LoVo (cell line): ENCODE data around the gene GTSE1.
"Not testable (repeated sequence)": the region's sequence is repeated elsewhere in the genome, so short reads cannot be mapped to it uniquely, and the experiment has no call there.

Experiments used
- DNase-seq: peaks from one replicate; pipeline ENCODE4 v3.0.0-alpha.2; 2016; ENCODE audit warnings: low spot score

The GTSE1 gene, protein sequence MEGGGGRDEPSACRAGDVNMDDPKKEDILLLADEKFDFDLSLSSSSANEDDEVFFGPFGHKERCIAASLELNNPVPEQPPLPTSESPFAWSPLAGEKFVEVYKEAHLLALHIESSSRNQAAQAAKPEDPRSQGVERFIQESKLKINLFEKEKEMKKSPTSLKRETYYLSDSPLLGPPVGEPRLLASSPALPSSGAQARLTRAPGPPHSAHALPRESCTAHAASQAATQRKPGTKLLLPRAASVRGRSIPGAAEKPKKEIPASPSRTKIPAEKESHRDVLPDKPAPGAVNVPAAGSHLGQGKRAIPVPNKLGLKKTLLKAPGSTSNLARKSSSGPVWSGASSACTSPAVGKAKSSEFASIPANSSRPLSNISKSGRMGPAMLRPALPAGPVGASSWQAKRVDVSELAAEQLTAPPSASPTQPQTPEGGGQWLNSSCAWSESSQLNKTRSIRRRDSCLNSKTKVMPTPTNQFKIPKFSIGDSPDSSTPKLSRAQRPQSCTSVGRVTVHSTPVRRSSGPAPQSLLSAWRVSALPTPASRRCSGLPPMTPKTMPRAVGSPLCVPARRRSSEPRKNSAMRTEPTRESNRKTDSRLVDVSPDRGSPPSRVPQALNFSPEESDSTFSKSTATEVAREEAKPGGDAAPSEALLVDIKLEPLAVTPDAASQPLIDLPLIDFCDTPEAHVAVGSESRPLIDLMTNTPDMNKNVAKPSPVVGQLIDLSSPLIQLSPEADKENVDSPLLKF

GRCh38 chr22:46296257-46297150 lies at the start of gene GTSE1:
Gene GTSE1, plus strand, starts transcription at chr22:46296870. Its CDS starts 531 bp downstream, at chr22:46297401.
- DNase-seq: peak; percentile 98

DNA sequence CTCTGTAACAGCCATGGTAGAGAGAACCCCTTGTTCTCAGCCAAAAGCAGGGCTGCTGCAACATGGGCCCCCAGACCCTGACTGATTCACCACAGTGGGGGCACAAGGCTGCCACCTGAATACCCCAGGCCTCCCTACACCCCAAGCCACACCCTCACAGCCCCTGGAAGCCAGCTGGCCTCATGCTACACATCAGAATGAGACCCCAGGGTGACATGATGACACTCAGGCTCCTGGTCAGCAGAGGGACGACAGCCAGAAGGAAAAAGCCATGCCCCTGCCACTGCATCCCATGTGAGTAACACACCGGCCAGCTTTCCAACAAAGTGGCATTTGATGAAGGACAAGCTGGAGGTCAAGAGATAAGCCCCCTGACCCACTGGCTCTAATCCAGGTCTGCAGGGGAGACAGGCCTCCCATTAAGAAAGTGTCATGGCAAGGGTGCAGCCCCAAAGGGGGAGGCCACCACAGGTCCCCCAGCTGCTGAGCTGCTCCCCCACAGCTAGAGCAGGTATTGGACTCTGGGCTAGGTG lies 49.2 kb upstream of the GTSE1 start:
- DNase-seq: no peak

DNA sequence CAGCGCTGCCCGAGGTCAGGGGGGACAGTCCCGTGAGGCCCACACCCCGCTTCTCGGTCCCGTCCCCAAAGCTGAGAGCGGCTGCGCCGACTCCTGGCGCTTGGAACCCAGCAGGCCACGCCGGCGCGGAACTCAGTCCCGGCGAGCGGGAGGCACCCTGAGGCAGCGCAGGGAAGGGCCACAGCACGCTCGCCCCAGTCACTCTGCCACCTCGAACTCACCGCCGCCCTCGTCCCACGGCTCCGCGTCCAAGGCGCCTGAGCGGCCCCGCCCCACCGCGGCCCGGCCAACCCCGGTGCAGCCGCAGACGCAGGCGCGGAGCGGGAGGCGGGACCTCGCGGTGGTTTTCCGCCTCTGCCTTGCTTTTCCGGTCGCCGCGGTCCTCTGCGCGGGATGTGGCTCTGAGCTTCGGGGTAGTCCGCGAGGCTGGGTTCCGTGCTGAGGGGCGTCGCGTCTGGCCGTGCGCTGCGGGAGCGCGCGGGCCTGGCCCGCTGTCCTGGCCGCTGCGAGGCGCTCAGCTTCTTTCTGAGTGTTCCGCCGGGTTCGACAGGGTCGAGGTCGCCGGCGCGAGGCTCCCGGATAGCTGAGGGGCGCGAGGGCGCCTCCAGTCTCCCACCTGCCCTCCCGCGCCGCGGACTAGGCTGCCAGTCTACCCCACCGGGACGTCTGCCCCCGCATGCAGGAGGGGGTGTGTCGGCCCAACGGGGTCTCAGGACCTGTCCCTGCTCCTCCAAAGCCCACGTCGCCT lies 46.5 kb upstream of the GTSE1 start, which contains the start of gene CDPF1:
Gene CDPF1, minus strand, starts transcription at position 259 of the 748 bp plus-strand sequence. CDS start 2,009 bp downstream, outside the sequence.
- DNase-seq: peak; percentile 93

DNA sequence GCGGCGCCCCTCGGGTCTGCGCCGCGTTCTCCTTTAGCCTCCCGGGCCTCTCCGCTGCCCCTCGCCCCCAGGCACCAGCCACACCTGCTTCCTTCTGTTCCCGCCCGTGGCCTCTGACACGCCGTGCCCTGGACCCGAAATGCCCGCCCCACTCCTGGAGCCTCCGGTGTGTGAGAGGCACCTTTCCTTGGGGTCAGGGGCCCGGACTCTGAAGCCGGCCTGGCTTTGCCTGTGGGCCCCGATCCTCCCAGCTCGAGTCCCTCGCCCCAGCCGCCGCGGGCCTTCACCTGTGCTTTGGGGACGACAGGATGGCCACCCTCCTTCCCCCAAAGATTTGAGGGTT lies 45.9 kb upstream of the GTSE1 start:
- no peak for DNase-seq

DNA sequence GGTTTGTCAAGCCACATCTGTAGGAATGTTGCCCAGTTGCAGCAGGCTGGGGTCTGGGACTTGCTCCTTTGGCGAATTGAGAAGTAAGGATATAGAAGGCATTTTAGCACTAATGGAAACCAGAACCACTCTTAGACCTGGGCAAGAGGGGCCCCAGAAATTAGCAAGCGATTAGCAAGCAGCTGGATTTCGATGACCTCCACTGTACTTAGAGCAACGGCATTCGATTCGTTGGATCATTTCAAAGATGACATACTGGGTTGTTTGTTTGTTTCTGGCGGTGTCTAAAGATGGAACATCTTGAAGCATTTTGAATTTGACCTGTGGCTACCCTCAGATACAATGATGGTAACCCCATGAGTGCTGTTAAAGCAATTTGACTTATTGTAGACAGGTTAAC lies 45.4 kb upstream of the GTSE1 start:
- no peak for DNase-seq

GRCh38 chr22:46251816-46252380 lies 44.8 kb upstream of the GTSE1 start:
- no peak for DNase-seq

DNA sequence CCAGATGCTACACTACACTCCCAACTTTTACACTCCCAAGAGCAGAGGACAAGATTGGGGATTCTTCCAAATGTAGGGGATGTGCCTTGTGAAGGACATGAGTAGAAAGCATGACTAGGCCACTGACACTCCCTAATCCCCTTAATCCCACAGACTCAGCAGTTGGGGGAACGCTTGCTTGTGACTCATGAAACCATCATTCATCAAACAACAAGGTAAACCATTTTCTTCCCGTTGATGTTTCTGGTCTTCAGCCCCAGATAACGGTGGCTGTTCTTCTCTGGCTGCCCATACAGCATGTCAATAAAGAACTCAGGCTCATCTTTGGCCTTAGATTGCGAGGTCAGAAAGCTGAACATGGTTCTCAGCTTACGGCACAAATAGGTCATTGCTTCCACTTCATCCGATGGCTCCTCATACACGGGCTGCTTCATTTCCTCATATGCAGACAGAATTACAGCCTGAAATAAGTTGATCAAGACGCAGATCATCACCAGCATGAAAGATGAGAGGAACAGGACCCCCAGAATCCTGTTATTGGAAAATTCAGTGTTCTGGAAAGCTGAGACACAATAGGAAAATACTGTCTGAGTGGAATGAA lies 40.2 kb upstream of the GTSE1 start:
- no peak for DNase-seq

DNA sequence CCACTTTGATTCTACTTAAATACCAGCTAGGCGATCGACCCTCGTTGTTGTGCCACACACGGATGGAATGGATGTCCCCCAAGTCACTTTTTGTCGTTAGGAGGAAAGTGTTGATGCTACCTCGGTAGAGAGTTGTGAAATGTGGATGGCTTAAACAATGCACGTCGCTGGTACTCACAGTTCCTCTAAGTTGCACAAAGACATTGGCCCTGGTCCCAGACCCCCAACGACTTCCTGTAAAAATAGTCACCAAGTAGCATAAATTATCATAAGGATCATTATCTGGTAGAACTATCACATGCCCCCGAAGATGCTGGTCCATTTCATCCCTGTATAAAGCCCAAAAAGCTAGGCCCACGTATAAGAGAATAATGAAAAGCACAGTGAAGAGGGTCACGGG lies 37.3 kb upstream of the GTSE1 start:
- no peak for DNase-seq

DNA sequence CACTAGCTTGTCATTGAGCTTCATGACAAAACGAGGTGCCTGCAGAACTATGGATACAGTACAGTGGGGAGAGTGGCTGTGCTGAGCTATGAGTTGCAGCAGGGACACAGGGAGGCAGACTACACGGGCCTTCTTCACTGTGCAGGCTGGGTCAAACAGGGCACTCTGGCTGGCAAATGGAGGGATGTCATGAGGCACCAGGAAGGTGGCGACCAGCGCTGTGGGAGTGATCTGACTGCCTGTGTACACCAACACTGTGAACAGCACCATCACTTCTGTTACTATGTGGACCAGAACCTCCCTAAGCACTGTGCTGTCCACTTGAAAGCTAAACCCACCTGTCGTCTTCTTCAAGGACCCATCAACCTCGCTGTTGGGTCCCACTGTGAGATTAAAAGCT lies 36.6 kb upstream of the GTSE1 start:
- no peak for DNase-seq

DNA sequence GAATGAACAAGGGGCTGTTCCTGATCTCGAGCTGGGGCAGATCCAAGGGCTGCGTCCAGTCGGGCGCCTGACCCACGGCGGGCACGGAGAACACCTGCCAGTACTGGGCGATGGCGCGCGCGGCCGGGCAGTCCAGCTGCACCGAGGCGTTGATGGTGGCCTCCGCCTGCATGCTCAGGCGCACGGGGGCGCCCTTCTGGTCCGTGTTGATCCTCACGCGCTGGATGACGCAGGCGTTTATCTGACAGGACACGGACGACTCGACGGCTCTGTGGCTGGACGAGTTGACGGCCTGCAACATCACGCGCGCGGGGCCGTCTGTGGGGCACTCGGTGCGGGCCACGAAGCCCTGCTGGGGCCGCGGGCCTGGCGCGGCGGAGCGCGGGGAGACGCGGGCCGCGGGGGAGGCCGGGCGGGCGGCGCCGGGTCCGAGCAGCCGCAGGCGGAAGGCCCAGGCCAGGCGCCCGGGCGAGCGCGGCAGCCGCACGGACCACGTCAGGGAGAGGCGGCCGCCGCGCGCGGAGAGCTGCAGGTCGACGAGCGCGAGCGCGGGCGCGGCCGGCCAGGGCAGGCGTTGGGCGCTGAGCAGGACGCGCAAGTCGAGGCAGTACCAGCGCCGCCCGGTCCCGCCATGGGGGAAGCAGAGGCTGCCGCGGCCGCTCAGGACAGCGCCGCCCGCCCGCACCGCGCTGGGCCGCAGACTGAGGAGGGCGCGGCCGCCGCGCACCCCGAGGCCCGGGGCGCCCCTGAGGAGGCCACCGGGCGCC lies 34.0 kb upstream of the GTSE1 start:
- DNase-seq: no peak

DNA sequence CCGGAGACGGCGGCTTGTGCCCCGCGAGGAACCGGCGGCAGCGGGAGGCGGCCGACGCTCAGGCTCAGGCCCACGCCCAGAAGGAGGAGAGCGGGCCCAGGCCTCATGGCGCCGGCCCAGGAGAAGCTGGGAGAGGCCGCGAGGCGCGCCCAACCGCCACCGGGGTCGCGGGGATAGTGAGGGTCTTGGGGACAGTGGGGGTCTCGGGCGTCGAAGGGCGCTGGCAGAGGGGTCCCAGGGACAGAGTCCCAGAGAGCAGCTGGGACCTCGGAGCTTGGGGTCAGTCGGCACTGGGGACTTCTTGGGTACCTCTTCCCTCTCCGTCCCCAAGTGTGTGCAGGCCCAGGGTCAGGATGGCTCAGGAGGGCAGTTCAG lies 33.5 kb upstream of the GTSE1 start, which contains the start of gene PKDREJ:
Gene PKDREJ, minus strand, starts transcription at position 128 of the 375 bp plus-strand sequence. Its CDS starts 21 bp downstream, at position 107.
- no peak for DNase-seq

DNA sequence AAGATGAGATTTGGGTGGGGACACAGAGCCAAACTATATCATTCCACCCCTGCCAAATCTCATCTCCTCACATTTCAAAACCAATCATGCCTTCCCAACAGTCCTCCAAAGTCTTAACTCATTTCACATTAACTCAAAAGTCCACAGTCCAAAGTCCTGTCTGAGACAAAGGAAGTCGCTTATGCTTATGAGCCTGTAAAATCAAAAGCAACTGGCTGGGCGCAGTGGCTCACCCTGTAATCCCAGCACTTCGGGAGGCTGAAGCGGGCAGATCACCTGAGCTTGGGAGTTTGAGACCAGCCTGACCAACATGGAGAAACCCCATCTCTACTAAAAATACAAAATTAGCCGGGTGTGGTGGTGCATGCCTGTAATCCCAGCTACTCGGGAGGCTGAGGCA lies 32.1 kb upstream of the GTSE1 start:
- DNase-seq: peak; percentile 50

GRCh38 chr22:46265627-46266026 lies 31.0 kb upstream of the GTSE1 start:
- not testable (repeated sequence) for DNase-seq

DNA sequence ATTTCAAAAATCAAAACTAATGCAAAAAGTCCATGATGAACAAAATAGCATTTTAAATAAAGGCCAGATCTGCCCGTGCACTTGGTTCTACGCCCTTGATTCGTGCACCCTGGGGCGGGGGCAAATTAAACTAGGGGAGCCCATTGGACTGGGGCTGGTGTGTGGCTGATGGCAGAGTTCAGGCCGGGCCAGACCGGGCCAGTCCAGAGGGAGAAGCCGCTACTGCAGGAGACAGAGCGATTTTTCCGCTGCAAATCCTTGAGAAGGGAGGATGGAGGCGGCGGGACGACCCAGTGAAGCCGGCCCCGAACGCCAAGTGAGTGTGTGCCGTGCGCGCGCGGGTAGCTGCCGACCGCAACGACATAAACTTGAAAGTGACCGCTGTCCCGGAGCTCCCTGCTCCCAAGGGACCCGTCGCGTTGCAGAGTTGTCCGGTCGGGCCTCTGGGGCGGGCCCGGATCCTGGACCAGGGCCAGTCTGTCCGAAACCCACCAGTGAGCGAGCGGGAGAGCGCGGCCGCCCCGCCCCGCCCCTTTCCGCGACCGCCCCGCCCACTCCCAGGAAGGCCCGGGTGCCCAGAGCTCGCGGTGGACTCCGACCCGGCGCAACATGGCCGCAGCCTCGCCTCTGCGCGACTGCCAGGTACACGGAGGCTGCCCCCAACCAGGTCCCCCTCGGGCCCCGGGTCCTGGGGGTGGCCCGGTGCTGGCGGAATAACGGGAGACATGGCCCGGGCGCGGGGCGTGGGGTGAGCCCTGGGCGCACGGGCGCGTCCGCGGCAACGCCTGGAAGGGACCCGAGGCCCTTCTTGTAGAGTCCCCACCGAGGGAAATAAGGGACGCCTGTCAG lies 29.0 kb upstream of the GTSE1 start, which contains the start of gene TTC38:
Gene TTC38, plus strand, starts transcription at position 578 of the 849 bp plus-strand sequence. Its CDS starts 32 bp downstream, at position 610.
- DNase-seq: peak; percentile 94

- no peak for DNase-seq
Measured at GRCh38 chr22:46269564-46269963, 27.1 kb upstream of the GTSE1 start.

DNA sequence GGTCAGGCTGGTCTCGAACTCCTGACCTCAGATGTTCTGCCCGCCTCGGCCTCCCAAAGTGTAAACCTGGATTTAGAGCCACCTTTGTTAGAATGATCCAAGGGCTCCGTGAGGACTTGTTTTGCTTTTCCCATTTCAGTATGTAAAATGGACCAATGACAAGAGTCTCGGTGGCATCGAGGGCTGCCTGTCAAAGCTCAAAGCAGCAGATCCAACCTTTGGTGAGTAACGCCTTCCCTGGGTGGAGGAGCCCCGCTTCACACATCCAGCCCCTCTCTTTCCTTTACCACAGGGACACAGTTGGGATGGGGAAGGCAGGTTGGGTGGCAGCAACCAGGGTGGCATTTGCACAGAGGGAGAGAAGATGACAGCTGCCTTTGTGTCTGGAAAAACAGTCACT lies 24.5 kb upstream of the GTSE1 start:
- DNase-seq: no peak

DNA sequence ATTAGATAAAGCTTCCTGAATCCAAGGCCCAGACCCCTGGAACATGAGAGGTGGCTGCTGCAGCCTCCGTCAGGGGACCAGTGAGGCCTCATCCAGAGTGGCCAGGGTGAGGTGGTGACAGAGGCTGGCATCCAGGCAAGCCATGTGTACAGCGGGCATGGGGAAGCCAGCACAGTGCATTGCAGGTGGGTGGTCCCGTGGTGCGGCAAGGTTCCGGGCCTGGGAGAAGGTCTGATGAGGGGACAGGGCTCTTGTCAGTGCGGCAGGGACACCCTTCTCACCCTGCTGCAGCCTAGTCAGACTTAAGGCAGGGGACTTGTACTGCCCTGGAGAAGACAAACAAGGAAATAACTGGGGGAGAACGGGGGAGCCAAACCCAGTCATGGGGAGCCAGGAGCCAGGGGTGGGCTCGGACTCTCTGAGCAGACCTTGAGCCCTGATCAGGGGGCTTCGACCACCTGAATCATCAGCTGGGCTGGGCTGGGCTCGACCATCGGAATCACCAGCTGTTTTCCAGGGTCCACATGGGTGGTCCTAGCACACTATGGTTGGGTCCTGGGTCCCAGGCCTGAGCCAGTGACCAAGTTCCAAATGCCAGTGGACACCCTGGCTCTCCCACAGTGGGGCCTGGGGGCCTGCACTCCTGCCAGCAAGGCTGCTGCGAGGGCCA lies 23.8 kb upstream of the GTSE1 start:
- DNase-seq: no peak
